HUES64 (cell line): Measurements from ENCODE around the gene EGR2. TPM values are rescaled to one million over a fixed set of nuclear protein-coding genes. Genes with fewer than 3 reads are reported as not detected.

Experiments
- H3K27ac ChIP-seq: 2 replicates; pipeline ENCODE4 v1.7.0; 2013; ENCODE audit warnings: low read depth, low read length, inconsistent platforms
- H3K27me3 ChIP-seq: 2 replicates; pipeline ENCODE4 v1.6.1; 2013; ENCODE audit warnings: mild to moderate bottlenecking, low read length; ENCODE audit not compliant: insufficient read depth
- H3K36me3 ChIP-seq: 2 replicates; pipeline ENCODE4 v1.6.1; 2013; ENCODE audit warnings: mild to moderate bottlenecking, low read length; ENCODE audit not compliant: insufficient read depth
- H3K4me1 ChIP-seq: 2 replicates; pipeline ENCODE4 v1.6.1; 2013; ENCODE audit warnings: mild to moderate bottlenecking, low read length, moderate library complexity; ENCODE audit not compliant: insufficient read depth
- H3K4me3 ChIP-seq: 2 replicates; pipeline ENCODE4 v1.5.1; 2013; ENCODE audit warnings: mild to moderate bottlenecking, low read length, moderate library complexity
- H3K9ac ChIP-seq: 2 replicates; pipeline ENCODE4 v1.6.1; 2013; ENCODE audit warnings: mild to moderate bottlenecking, low read depth, low read length
- H3K9me3 ChIP-seq: 2 replicates; pipeline ENCODE4 v1.6.1; 2013; ENCODE audit warnings: low read depth, low read length; ENCODE audit not compliant: insufficient read depth
- WGBS: fragments of 150-250, 120-280 bp; methylation state at CpG from one replicate; pipeline ENCODE4 v1.1.7; 2013; ENCODE audit warnings: missing lambda C conversion rate; 5-methylcytosine and 5-hydroxymethylcytosine counted together
- polyA plus RNA-seq, 2 experiments: library from polyadenylated mRNA; stranded (reverse); fragments of 50-300 nt; gene quantifications; one replicate each; pipeline ENCODE4 v1.2.3, GENCODE V29; 2013

The EGR2 gene
- 5.9 TPM for polyA plus RNA-seq (2013, experiment 1 of 2)
- 8.8 TPM for polyA plus RNA-seq (2013, experiment 2 of 2)

DNA sequence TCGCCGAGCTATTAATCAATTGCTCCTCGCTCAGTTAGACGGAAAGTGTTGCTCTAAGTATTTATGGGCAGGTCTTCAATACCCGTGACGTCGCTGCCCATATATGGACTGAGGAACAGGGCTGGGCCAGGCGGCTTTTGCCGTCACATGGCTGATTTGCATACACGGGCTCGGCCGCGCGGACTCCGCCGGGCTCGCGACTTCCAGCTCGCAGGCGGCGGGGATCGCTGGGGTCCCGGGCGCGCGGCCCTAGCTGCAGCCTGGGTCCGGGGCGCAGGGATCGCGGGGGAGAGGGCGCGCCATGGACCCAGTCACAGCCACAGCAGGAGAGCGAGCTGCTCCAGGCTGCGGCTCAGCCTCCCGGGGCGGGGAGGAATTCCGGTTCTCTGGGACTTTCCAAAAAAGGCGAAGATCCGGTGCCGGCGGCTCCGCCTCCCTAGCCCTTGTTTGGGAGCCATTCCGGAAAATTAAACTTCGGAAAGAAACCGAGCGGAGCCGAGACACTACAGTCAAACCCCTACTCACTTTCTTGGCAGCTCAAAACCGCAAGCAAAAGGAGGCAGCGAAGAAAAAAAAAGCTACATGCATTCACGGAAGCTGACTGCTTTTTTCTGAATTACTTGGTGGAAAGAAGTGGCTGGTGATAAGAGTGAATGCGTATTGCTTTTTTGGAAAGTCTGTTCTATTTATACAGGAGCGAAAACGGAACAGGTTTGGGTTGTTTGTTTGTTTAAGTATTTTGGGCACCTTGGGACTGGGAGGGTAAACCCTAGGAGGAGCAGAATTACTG lies at the start of gene EGR2:
EGR2 (minus strand) TSS at position 36 of the 790 bp plus-strand sequence. CDS start 337 bp downstream, outside the sequence.
- Histone ChIP-seq H3K36me3 (no peaks in the 10 kb centered on the region), H3K27ac (peak within 1 kb of the TSS; percentile 89), H3K9ac (peak within 1 kb of the TSS; percentile 74), H3K4me3 (peak within 1 kb of the TSS; percentile 67), H3K4me1 (peaks cover 5% of the 10 kb centered on the region; the same call in 1 of the 2 replicates), H3K27me3 (peaks cover 85% of the 10 kb centered on the region), H3K9me3 (0 out of 2 replicates have a peak, but pooled peaks cover 2% of the 10 kb centered on the region)
- under 1% methylated on average over 53 of the region's 53 CpGs for WGBS

DNA sequence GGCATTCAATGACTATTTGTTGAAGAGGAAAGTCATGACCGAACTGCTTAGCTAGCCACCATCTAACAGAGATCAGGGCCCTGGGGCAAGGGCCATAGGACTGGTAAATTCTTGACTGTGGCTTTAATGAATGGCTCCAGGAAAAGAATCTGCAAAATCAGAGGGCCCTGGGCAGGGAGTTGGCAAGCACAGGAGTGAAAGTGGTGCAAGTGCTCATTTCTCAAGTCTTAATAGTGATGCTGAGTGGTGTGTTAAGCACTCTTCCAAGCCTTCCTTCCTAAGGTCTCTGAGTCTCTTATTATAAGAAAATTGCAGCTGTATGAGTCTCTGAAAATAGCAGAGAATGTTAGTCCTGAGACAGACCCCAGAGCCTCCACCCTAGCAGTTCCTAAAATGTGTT lies 46.3 kb upstream of the EGR2 start:
- H3K27ac ChIP-seq, result no peak overlapping the region
- no peaks in the 10 kb centered on the region for H3K9me3 ChIP-seq
- no peaks in the 10 kb centered on the region for H3K27me3 ChIP-seq
- no peaks in the 10 kb centered on the region for H3K36me3 ChIP-seq
- 100% methylated on average over 1 of the region's 1 CpG for WGBS
- H3K4me1 ChIP-seq, result peaks cover 7% of the 10 kb centered on the region; the same call in 1 of the 2 replicates
- no peak overlapping the region for H3K4me3 ChIP-seq
- H3K9ac ChIP-seq, result no peak overlapping the region

DNA sequence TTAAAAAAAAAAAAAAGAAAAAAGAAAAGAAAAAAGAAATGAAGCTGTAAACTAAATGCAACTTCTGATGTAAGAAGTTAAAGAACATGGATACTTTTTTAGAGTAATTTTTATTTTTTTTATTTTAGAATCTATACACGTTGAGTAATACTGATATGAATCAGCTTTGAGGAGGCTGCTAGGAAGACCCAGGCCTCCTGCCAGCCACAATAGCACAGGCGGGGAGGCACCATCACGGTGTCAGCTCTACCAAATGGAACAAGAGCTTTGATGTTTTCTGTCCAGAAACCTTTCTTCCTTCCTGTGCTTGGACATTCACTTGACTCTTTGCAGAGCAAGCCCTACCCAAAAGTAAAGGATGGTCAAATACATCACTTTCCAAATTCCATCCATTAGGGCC lies 45.3 kb upstream of the EGR2 start:
- H3K27ac ChIP-seq, result no peak overlapping the region

DNA sequence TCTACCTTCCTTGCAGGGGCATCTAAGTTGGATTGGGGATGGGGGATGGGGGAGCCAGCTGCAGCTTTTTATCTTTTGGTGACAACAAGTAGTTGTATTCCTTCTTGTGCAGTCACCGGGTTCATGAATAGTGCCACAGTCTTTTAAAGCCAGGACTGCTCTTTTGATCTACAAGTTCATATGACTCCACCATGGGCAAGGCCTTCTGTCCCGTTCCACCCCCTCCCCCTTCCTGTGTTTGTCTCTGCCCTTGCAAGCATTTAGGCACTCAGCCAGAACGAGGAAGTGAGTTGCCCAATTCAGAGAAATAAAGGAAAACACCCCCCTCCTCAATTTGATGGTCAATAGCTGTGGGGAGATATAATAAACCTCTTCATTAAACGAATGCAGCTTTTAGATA lies 44.8 kb upstream of the EGR2 start:
- peaks cover 7% of the 10 kb centered on the region; the same call in 1 of the 2 replicates for H3K4me1 ChIP-seq
- no peaks in the 10 kb centered on the region for H3K9me3 ChIP-seq
- no peak overlapping the region for H3K27ac ChIP-seq
- no peak overlapping the region for H3K4me3 ChIP-seq
- H3K9ac ChIP-seq, result no peak overlapping the region
- H3K36me3 ChIP-seq, result no peaks in the 10 kb centered on the region
- H3K27me3 ChIP-seq, result no peaks in the 10 kb centered on the region
- 54% methylated on average over 2 of the region's 4 CpGs for WGBS

More for the DNA sequence above, 45.3 kb upstream of the EGR2 start:
- Histone ChIP-seq H3K4me1 (peaks cover 7% of the 10 kb centered on the region; the same call in 1 of the 2 replicates), H3K9ac (no peak overlapping the region), H3K27me3 (no peaks in the 10 kb centered on the region), H3K9me3 (no peaks in the 10 kb centered on the region), H3K36me3 (no peaks in the 10 kb centered on the region), H3K4me3 (no peak overlapping the region)
- WGBS, result 93% methylated on average over 3 of the region's 3 CpGs

GRCh38 chr10:62858364-62858763 lies 42.2 kb upstream of the EGR2 start:
- no peaks in the 10 kb centered on the region for H3K36me3 ChIP-seq
- WGBS, result 61% methylated on average over 6 of the region's 6 CpGs
- no peak overlapping the region for H3K27ac ChIP-seq
- H3K9ac ChIP-seq, result no peak overlapping the region
- H3K9me3 ChIP-seq, result no peaks in the 10 kb centered on the region
- no peaks in the 10 kb centered on the region for H3K27me3 ChIP-seq
- no peak overlapping the region for H3K4me3 ChIP-seq
- H3K4me1 ChIP-seq, result peaks cover 7% of the 10 kb centered on the region; the same call in 1 of the 2 replicates

DNA sequence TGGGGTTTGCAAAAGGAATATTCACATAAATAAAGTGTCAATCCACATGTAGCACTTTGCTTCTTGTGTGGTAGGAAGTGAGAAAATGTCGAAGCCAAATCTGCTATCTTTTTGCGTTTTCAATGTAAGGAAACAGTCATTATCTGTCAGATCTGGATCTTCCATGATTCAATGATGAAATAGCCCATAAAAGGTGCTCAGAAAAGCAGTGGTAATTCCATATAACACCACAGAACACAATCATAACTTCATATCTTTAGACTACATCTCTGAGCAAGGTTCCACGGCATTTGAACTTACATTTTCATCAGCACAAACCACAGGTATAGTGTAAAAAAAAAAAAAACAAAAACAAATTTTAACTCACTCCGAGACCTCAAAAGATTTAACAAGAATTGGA lies 39.9 kb upstream of the EGR2 start:
- Histone ChIP-seq H3K27ac (no peak overlapping the region), H3K27me3 (no peaks in the 10 kb centered on the region), H3K4me1 (peaks cover 4% of the 10 kb centered on the region; the same call in 1 of the 2 replicates), H3K9me3 (no peaks in the 10 kb centered on the region), H3K4me3 (no peak overlapping the region), H3K9ac (no peak overlapping the region), H3K36me3 (no peaks in the 10 kb centered on the region)
- 98% methylated on average over 4 of the region's 4 CpGs for WGBS

DNA sequence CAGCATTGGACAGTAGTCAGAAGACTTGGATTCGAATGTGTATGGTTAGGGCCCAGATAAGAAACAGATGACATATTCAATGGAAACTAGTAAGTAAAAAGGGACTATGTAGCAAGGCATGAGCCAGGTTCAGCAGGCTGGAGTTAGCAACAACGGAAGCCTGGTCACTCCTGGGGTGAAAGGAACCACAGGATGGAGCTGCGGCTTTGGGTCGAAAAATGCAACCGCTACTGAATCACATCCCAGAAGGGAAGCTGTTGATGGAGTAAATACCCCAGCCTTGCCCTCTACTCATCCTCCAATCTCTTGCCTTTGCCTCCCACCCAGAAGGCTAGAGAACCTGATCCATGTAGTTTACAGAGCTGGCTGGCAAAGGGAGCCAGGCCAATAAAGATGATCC lies 37.5 kb upstream of the EGR2 start:
- Histone ChIP-seq H3K27ac (no peak overlapping the region), H3K4me3 (no peak overlapping the region), H3K4me1 (no peaks in the 10 kb centered on the region), H3K9me3 (no peaks in the 10 kb centered on the region), H3K36me3 (no peaks in the 10 kb centered on the region), H3K27me3 (no peaks in the 10 kb centered on the region), H3K9ac (no peak overlapping the region)
- 90% methylated on average over 5 of the region's 5 CpGs for WGBS

DNA sequence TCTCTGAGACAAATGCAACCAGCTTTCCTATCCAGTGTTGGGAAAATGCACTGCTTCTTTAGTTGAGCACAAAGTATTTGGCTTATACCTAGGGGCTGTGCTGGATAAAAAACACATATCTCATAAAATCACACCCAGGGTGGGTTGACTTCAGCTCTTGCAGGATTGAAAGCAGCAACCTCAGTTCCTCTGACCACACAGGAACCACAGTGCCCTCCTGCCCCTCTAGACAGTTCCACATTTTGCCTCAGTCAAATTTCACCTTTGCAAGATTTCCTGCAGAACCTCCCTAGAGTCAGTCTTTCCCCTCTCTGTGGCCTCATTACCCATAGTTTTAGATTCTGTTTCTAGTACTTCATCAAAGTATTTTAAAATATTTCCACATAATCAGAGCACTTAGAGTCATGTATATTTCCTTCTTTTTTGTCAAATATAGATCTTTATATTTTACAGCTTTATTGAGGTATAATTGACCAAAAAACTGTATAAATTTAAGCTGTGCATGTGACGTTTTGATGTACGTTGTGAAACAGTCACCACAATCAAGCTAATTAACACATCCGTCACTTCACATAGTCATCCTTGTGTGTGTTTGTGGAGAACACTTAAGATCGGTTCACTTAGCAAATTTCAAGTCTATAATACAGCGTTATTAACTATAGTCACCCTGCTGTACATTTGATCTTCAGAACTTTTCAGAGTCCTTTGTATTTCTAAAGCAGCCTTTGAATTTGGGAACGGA lies 37.0 kb upstream of the EGR2 start:
- H3K4me3 ChIP-seq, result no peak overlapping the region
- H3K4me1 ChIP-seq, result no peaks in the 10 kb centered on the region

GRCh38 chr10:62851442-62851841 lies 35.3 kb upstream of the EGR2 start:
- 86% methylated on average over 2 of the region's 2 CpGs for WGBS
- H3K36me3 ChIP-seq, result no peaks in the 10 kb centered on the region
- peaks cover 6% of the 10 kb centered on the region; the same call in 1 of the 2 replicates for H3K9me3 ChIP-seq
- H3K9ac ChIP-seq, result no peak overlapping the region
- no peak overlapping the region for H3K27ac ChIP-seq
- H3K4me1 ChIP-seq, result no peaks in the 10 kb centered on the region
- no peak overlapping the region for H3K4me3 ChIP-seq
- H3K27me3 ChIP-seq, result no peaks in the 10 kb centered on the region

More for the DNA sequence above, 37.0 kb upstream of the EGR2 start:
- 98% methylated on average over 3 of the region's 6 CpGs for WGBS
- no peaks in the 10 kb centered on the region for H3K9me3 ChIP-seq
- H3K36me3 ChIP-seq, result no peaks in the 10 kb centered on the region
- H3K9ac ChIP-seq, result no peak overlapping the region
- no peak overlapping the region for H3K27ac ChIP-seq
- H3K27me3 ChIP-seq, result no peaks in the 10 kb centered on the region

GRCh38 chr10:62850646-62851045 lies 34.5 kb upstream of the EGR2 start:
- no peaks in the 10 kb centered on the region for H3K36me3 ChIP-seq
- WGBS, result 98% methylated on average over 2 of the region's 3 CpGs
- H3K27ac ChIP-seq, result no peak overlapping the region
- no peak overlapping the region for H3K4me3 ChIP-seq
- no peak overlapping the region for H3K9ac ChIP-seq
- no peaks in the 10 kb centered on the region for H3K27me3 ChIP-seq
- no peaks in the 10 kb centered on the region for H3K4me1 ChIP-seq
- peaks cover 6% of the 10 kb centered on the region; the same call in 1 of the 2 replicates for H3K9me3 ChIP-seq

DNA sequence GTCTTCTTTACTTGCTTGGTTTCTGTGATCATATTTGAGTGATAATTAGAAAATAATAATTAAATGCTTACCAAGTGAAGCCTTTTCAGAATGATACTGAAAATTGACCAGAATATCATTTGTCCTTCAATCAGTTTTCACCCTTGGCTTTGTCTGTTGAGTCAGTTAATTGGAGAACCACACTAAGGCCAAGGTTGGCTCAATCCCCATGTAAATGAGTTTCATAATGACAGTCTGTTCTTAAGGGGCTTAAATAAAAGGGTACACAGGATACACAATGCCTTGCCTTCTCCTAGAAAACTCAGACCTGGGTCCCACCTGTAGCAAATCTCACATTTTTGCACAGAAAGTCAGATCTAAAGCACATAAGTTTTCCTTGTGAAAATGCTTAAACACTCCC lies 31.3 kb upstream of the EGR2 start:
- Histone ChIP-seq H3K36me3 (no peaks in the 10 kb centered on the region), H3K9me3 (peaks cover 6% of the 10 kb centered on the region; the same call in 1 of the 2 replicates), H3K4me1 (no peaks in the 10 kb centered on the region), H3K9ac (no peak overlapping the region), H3K4me3 (no peak overlapping the region), H3K27ac (no peak overlapping the region), H3K27me3 (no peaks in the 10 kb centered on the region)
